IMR-90 (cell line): ENCODE data around the gene BRINP3. TPM values are rescaled to one million over a fixed set of nuclear protein-coding genes. Genes with fewer than 3 reads are reported as not detected.

Source experiments
- ATAC-seq: fragments of 200-7000 bp; cut with Tn5 transposase; 2 replicates; pipeline ENCODE4 v1.9.1; 2020; ENCODE audit warnings: low read depth, mild to moderate bottlenecking, moderate library complexity
- BruUV-seq: library from RNA; stranded (reverse); fragments of 400-500 nt; replicated peaks from 2 replicates; lab custom pipeline; 2021; lab: Mats Ljungman, UMichigan
- CTCF ChIA-PET: fragments of 300-600 bp; formaldehyde crosslinking; extraction: SDS; loops from one replicate; lab custom pipeline; 2021; ENCODE audit warnings: antibody characterized with exemption; lab: Yijun Ruan, JAX
- POLR2A ChIA-PET: fragments of 300-600 bp; sonication (Branson Sonifier 250); formaldehyde crosslinking; loops from one replicate; lab custom pipeline; 2022; ENCODE audit warnings: antibody characterized with exemption; ENCODE audit not compliant: unreplicated experiment; lab: Charles Lee
- DNase-seq: peaks from one replicate; pipeline ENCODE4 v3.0.0; 2013
- H2AFZ ChIP-seq: replicated peaks from 2 replicates; pipeline ENCODE3; 2013; ENCODE audit warnings: low read length, mild to moderate bottlenecking; ENCODE audit not compliant: poor library complexity
- H2AK5ac ChIP-seq: 2 replicates; pipeline ENCODE4 v1.6.1; 2013; ENCODE audit warnings: low read depth, low read length, inconsistent platforms
- H2AK9ac ChIP-seq: replicated peaks from 2 replicates; pipeline ENCODE3; 2013; ENCODE audit warnings: mild to moderate bottlenecking, low read depth, low read length, moderate library complexity; ENCODE audit not compliant: poor library complexity
- H2BK120ac ChIP-seq: 2 replicates; pipeline ENCODE4 v1.6.1; 2013; ENCODE audit warnings: low read depth, low read length, inconsistent platforms
- H2BK15ac ChIP-seq: 3 replicates; pipeline ENCODE4 v1.6.1; 2013; ENCODE audit warnings: low read depth, low read length, inconsistent platforms
- H2BK20ac ChIP-seq: 2 replicates; pipeline ENCODE4 v1.6.1; 2013; ENCODE audit warnings: low read depth, mild to moderate bottlenecking, inconsistent platforms, low read length, moderate library complexity
- H2BK5ac ChIP-seq: 2 replicates; pipeline ENCODE4 v1.6.1; 2013; ENCODE audit warnings: mild to moderate bottlenecking, low read depth, low read length, inconsistent platforms; ENCODE audit not compliant: poor library complexity, severe bottlenecking
- H3K14ac ChIP-seq: replicated peaks from 2 replicates; pipeline ENCODE4 v1.6.1; 2013; ENCODE audit warnings: low read depth, low read length, inconsistent platforms
- H3K18ac ChIP-seq: 2 replicates; pipeline ENCODE4 v1.6.1; 2013; ENCODE audit warnings: low read depth, low read length, control low read depth
- H3K23ac ChIP-seq: 2 replicates; pipeline ENCODE4 v1.6.1; 2013; ENCODE audit warnings: low read depth, low read length, inconsistent platforms
- H3K27ac ChIP-seq: 2 replicates; pipeline ENCODE4 v1.5.1; 2013; ENCODE audit warnings: mild to moderate bottlenecking, control low read depth, low read length; ENCODE audit not compliant: insufficient read depth
- H3K27me3 ChIP-seq: 2 replicates; pipeline ENCODE4 v1.6.1; 2013; ENCODE audit warnings: low read length; ENCODE audit not compliant: control insufficient read depth, insufficient read depth
- H3K36me3 ChIP-seq: 2 replicates; pipeline ENCODE4 v1.6.1; 2013; ENCODE audit warnings: low read length, mixed read lengths; ENCODE audit not compliant: control insufficient read depth, insufficient read depth
- H3K4ac ChIP-seq: 2 replicates; pipeline ENCODE4 v1.6.1; 2013; ENCODE audit warnings: low read depth, low read length, inconsistent platforms
- H3K4me1 ChIP-seq: 2 replicates; pipeline ENCODE4 v1.6.1; 2013; ENCODE audit warnings: low read length, mixed read lengths; ENCODE audit not compliant: control insufficient read depth, insufficient read depth
- H3K4me2 ChIP-seq: 2 replicates; pipeline ENCODE4 v1.6.1; 2013; ENCODE audit warnings: low read depth, mild to moderate bottlenecking, control low read depth, low read length, moderate library complexity
- H3K4me3 ChIP-seq: 2 replicates; pipeline ENCODE4 v1.5.1; 2013; ENCODE audit warnings: low read depth, mild to moderate bottlenecking, control low read depth, low read length, moderate library complexity; ENCODE audit not compliant: insufficient read depth
- H3K56ac ChIP-seq: 2 replicates; pipeline ENCODE4 v1.6.1; 2013; ENCODE audit warnings: low read length, inconsistent platforms; ENCODE audit not compliant: insufficient read depth; ENCODE audit errors: extremely low read depth
- H3K79me1 ChIP-seq, 2 experiments: 2 replicates each; pipeline ENCODE4 v1.6.1; 2013; ENCODE audit warnings: low read length in 2 of 2, inconsistent platforms in 1 of 2, low read depth in 1 of 2
- H3K9ac ChIP-seq: 2 replicates; pipeline ENCODE4 v1.6.1; 2013; ENCODE audit warnings: low read depth, low read length, control low read depth
- H3K9me1 ChIP-seq: 2 replicates; pipeline ENCODE4 v1.6.1; 2013; ENCODE audit warnings: low read length, inconsistent platforms; ENCODE audit not compliant: insufficient read depth
- H3K9me3 ChIP-seq: 2 replicates; pipeline ENCODE4 v1.6.1; 2013; ENCODE audit warnings: low read length; ENCODE audit not compliant: control insufficient read depth, insufficient read depth
- H4K20me1 ChIP-seq: 2 replicates; pipeline ENCODE4 v1.6.1; 2013; ENCODE audit warnings: low read length, inconsistent platforms; ENCODE audit not compliant: insufficient read depth
- H4K5ac ChIP-seq: 2 replicates; pipeline ENCODE4 v1.6.1; 2013; ENCODE audit warnings: mild to moderate bottlenecking, low read depth, low read length, control low read depth
- H4K8ac ChIP-seq, 2 experiments: 2 replicates each; pipeline ENCODE4 v1.6.1; 2013; ENCODE audit warnings: low read depth in 2 of 2, low read length in 2 of 2, control low read depth in 1 of 2, inconsistent platforms in 1 of 2
- H4K91ac ChIP-seq: 2 replicates; pipeline ENCODE4 v1.6.1; 2013; ENCODE audit warnings: low read depth, low read length, inconsistent platforms; ENCODE audit not compliant: insufficient read depth
- NFE2L2 ChIP-seq: fragments of 150-350 bp; IDR thresholded peaks from 2 replicates; pipeline ENCODE4 v1.6.1; 2016; ENCODE audit warnings: low read depth, mild to moderate bottlenecking, low read length
- WGBS, 2 experiments: methylation state at CpG; one replicate each; pipeline versions ENCODE4 v1.1.5 to v1.1.7; 2013; ENCODE audit warnings: missing lambda C conversion rate in 2 of 2; ENCODE audit not compliant: insufficient read length in 1 of 2; ENCODE audit errors: extremely low coverage in 2 of 2; 5-methylcytosine and 5-hydroxymethylcytosine counted together
- dilution Hi-C: fragments of 300-500 bp; cut with HindIII; formaldehyde crosslinking; loops from one replicate; pipeline ENCODE4 v1.14.3; 2018; ENCODE audit warnings: low sequenced_read_pairs; ENCODE audit not compliant: unreplicated experiment
- in situ Hi-C: fragments of 300-500 bp; cut with MboI; formaldehyde crosslinking; loops from 3 replicates; pipeline ENCODE4 v1.14.3; 2019; ENCODE audit warnings: low sequenced_read_pairs, inconsistent platforms, mixed read lengths
- intact Hi-C: fragments of 100-400 bp; cut with micrococcal nuclease; formaldehyde crosslinking; loops from 2 replicates; pipeline ENCODE4 v1.10.0; 2022
- polyA plus RNA-seq, 3 experiments: library from polyadenylated mRNA; depleted of rRNA; stranded (reverse); fragments of >200 nt; gene quantifications; 2 replicates each; pipeline ENCODE4 v1.2.3, GENCODE V29; 2012; ENCODE audit warnings: low replicate concordance in 1 of 3
- total RNA-seq: library from RNA; depleted of rRNA; stranded (reverse); fragments of >200 nt; gene quantifications from 2 replicates; pipeline ENCODE4 v1.2.3, GENCODE V29; 2012

The BRINP3 gene
- total and polyA plus RNA-seq, 2 of the 4 experiments (the other 2 are of a cell fraction), result 0.15 to 0.36 TPM

GRCh38 chr1:190439447-190439846 lies 38.2 kb downstream of the BRINP3 start:
- no peak overlapping the region for H4K5ac ChIP-seq
- H3K27me3 ChIP-seq, result no peaks in the 10 kb centered on the region
- dilution Hi-C loops (no loop called here), in situ Hi-C loops (no loop called here), intact Hi-C loops (loop anchor here (5.0 kb wide), 1 partner anchor 1657 kb away; no protein-coding TSS in a partner anchor)
- no peak overlapping the region for H3K56ac ChIP-seq
- H3K23ac ChIP-seq, result no peak overlapping the region
- no TSS peak for BruUV-seq
- H3K4ac ChIP-seq, result no peak overlapping the region
- no peak overlapping the region for H2BK5ac ChIP-seq
- no peak overlapping the region for H3K4me3 ChIP-seq
- no peak overlapping the region for H3K14ac ChIP-seq
- H3K27ac ChIP-seq, result no peak overlapping the region
- ChIA-PET POLR2A (no interaction called here), CTCF (no interaction called here)
- no peak overlapping the region for H3K9ac ChIP-seq
- no peak overlapping the region for H2AFZ ChIP-seq
- H2BK20ac ChIP-seq, result no peak overlapping the region
- H3K9me3 ChIP-seq, result no peaks in the 10 kb centered on the region
- H3K36me3 ChIP-seq, result no peaks in the 10 kb centered on the region
- 100% methylated on average over 1 of the region's 2 CpGs; no CpG with 5 or more reads in 1 of the 2 experiments for WGBS, 2 experiments
- no peak overlapping the region for H3K18ac ChIP-seq
- H3K79me1 ChIP-seq, result no peaks in the 10 kb centered on the region
- no peak overlapping the region for H2AK5ac ChIP-seq
- H2BK120ac ChIP-seq, result no peak overlapping the region
- H3K4me2 ChIP-seq, result no peak overlapping the region
- DNase-seq (no peak), ATAC-seq (no peak)
- H3K9me1 ChIP-seq, result no peaks in the 10 kb centered on the region
- no peak overlapping the region for H2BK15ac ChIP-seq
- TF ChIP-seq NFE2L2, result no peak
- H3K4me1 ChIP-seq, result no peaks in the 10 kb centered on the region
- no peaks in the 10 kb centered on the region for H4K20me1 ChIP-seq
- H4K8ac ChIP-seq, result no peak overlapping the region
- H4K91ac ChIP-seq, result no peak overlapping the region
- H2AK9ac ChIP-seq, result no peak overlapping the region
